ENCODE data around the gene CFAP410.

Gene CFAP410

DNA sequence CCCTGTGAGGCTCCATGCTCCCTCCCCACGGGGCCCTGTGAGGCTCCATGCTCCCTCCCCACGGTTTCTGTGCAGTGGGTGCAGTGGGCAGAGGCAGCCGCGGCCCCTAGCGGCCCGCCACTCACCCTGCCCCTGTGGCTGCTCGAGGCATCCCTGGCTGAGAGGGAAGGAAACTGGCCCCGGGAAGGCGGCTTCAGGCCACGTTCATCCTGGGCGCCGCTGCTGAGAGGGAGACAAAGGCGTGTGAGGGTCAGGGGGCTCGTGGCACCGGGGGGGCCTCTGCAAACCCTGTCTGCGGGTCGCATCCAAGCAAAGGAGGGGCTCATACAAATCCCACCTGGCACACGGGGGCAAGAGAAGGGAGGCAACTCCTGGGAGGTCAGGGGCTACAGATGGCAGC, 8.5 kb downstream of the CFAP410 start:
- no peak for DNase-seq (ENCODE audit: low read depth)

DNA sequence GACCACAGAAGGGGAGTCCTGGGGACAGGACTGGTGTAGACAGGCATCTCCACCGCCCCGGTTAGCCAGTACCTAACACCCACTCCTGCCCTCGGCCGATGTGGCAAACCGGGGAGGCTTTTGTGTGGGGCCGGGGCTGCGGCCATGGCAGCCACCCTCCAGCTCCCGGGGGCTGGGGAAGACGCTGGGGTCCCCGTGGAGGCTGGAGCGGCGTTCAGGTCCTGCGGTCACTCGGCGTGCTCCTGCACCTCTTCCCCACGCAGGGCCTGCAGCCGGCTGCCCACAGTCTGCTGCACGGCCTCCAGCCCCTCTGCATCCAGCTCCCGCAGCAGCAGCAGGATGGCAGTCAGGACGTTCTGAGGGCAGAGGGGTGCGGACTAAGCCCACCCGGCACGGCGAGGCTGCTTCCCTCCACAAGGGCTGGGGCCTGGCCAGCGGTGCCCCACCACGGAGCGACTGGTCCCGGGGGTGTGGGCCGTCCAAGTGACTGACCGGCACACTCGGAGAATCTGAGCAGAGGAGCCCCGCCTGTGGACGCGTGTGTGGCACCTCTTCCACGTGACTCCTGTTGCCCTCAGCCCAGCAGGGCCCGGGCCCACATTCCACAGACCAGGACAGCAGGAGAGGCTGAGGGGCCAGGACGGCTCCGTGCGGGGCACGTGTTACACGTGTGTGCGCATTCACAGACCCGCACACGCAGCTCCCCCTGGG, 9.1 kb downstream of the CFAP410 start:
- no peak for DNase-seq (ENCODE audit: low read depth)

DNA sequence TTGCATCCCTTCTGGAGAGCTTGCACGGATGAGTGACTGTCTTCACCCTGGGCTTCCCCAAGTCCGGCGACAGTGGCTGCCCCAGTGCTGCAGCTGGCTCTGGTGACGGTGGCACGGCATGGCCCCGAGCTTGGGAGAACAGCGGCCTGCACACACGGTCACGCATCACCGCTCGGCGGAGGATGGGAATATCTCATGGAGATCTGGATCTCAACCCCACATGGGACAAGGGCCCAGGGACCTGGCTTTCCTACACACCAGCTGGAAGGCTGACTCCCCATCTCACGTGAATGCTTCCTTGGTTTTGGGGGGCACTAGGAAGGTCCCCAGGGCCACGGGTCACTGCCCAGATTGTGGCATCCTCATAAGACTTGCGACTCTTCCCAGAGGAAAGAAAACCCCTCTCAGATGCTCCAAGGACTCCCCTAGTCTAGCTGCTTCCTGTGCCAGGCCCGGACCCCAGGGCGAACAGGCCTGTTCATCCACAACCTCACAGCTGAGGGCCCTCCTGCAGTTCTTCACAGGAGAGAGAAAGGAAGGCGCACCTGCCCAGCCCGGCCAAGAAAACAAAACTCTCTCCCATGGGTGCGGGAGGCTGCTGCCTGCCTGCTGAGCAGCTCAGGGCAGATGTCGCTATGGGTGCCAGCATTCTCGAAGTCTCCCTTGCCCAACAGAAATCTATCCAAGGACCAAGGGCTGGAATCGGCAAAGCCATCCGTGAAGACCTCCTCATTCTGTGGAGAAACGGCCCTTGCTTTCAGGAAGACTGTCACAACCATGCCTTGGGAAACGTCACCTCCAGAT, 9.9 kb downstream of the CFAP410 start:
- no peak for DNase-seq (ENCODE audit: low read depth)

DNA sequence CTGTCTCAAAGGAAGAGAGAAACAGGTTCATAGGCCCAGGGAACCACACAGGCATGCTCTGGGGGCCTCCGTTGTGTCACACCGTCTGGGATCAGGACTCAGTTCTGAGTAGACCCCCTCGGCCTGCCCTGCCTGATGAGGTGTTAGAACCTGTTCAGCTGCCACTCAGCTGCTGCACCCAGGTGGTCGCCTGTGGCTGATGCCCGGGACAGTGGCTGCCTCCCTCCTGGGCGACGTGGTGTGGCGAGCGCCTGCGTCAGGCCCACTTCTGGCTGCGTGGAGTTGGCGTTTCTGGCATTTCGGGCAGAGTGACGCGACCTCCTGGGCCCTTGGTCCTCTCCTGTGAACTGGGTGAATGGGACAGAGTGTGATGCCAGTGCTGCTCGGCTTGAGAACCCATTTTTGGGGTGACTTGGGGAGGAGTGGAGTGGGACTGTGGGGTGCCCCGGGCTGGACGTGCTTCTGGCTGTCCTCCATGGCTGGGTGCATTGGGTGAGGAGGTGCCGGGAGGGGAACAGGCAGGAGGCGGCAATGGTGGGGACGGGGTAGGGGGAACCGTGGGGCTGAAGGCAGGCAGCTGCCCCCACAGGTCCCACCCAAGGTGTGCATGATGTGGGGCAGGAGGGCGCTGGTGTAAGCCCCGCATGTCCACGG, 10.8 kb downstream of the CFAP410 start:
- DNase-seq (ENCODE audit: low read depth): no peak

DNA sequence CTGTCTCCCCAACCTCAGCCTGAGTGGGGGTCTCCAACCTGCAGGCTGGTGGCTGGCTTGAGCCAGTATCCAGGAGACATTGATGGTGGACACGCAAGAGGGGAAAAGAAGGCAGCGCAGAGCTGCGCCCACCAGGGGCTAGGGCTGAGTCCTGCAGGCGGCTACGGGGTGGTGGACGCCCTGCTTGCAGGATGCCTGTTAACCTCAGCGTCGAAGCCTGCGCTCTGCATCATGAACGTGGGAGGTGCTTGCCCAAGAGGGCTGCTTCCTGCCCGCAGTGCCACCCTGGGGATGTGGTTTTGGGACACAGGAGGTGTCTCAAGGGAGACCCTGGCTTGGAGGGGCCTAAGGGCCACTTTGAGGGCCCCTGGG, 11.6 kb downstream of the CFAP410 start:
- DNase-seq (ENCODE audit: low read depth): no peak

DNA sequence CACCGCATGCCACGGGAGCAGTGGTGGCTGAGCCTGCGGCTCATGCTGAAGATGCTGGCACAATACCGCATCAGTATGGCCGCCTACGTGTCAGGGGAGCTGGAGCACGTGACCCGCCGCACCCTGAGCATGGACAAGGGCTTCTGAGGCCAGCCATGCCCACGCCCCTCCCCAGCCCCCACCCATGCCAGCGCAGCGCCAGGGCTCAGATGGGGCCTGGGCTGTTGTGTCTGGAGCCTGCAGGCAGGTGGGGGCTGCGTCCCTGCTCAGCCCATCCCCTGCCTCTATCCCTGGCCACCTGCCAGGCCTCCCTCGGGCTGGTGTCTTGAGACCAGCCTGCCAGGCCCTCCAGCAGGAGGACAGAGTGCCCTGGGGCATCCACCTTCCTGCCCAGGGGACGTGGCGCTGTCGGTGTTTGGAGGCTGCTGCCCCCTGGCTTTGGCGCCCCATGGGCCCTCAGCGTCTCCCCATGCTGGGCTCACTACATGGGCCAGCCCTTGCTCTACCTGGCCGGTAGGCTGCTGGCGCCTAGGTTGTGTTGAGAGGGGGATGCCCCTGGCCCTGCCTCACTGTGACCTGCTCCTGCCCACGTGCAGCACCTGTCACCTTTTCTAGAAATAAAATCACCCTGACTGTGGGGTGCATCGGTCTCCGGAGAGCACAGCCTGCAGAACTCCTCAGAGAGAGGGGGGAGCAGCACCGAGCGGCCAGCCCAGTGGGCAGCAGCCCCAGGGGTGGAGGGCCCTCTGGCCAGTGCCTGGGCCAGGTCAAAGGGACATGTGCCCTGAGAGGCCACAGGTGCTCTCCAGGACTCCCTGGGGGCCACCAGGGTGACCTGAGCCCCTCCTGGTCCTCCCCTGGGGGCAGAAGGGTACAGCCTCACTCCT, 12.2 kb downstream of the CFAP410 start:
- DNase-seq (ENCODE audit: low read depth): no peak

DNA sequence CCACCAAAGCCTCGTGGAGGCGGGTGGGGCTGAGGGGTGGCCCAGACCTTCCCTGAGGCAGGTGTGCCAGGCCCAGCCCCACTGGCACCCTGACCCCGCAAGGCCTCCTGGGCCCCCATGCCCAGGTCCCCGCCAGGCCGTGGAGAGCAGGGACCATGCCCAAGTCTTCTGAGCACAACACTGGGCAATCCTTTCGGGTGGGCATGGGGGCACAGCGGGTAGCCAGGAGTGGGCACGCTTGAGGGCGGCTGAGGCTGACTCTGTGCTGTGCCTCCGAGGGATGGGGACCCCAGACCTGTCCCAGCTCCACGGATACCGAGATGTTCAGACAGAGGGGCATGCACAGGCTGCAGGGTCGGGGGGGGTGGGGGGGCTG, 12.9 kb downstream of the CFAP410 start:
- DNase-seq (ENCODE audit: low read depth): no peak

DNA sequence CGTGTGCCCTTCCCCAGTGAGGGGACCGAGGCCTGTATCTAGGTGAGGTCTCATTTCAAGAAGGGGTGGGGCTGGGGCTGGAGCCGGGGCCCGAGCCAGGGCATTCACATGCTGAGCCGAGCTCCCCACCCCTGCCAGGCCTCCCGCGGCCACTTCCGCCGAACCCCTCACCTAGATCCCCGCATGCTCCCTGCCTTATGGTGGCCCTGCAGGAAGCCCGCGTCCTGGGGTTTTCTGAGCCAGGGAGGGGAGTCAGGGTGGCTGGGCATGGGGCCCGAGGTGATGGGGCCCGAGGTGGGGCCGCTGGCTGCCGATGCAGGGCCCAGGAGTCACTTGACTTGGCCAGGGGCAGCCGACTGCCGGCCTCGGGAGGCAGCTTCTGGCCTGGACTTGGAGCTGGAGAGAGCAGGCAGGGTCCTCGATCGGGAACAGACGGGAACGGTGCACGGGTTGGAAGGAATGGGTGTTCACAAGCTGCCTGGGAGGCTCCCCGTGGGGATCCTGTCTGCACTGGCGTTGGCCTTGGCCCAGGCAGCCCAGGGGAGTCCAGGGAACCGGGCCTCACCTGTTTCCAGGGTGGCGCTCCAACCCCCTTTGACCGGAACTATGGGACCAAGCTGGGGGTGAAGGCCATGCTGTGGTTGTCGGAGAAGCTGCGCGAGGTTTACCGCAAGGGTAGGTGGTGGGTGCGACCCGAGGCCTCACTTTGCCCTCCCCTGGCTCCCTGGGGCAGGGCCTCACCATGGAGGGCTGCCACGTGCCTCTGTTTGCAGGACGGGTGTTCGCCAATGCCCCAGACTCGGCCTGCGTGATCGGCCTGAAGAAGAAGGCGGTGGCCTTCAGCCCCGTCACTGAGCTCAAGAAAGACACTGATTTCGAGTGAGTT, 13.6 kb downstream of the CFAP410 start:
- DNase-seq (ENCODE audit: low read depth): no peak

DNA sequence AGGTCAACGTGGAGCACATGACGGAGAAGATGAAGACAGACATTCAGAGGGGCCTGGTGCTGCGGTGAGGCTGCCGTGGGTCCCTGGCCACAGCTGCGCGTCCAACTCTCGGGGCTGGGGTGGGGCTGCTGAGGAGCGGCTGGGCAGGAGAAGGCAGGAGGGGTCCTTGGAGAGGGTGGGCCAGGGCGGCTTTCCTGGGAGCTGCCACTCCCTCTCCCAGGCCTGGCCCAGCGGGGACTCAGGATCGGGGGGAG, 14.4 kb downstream of the CFAP410 start:
- DNase-seq (ENCODE audit: low read depth): no peak

DNA sequence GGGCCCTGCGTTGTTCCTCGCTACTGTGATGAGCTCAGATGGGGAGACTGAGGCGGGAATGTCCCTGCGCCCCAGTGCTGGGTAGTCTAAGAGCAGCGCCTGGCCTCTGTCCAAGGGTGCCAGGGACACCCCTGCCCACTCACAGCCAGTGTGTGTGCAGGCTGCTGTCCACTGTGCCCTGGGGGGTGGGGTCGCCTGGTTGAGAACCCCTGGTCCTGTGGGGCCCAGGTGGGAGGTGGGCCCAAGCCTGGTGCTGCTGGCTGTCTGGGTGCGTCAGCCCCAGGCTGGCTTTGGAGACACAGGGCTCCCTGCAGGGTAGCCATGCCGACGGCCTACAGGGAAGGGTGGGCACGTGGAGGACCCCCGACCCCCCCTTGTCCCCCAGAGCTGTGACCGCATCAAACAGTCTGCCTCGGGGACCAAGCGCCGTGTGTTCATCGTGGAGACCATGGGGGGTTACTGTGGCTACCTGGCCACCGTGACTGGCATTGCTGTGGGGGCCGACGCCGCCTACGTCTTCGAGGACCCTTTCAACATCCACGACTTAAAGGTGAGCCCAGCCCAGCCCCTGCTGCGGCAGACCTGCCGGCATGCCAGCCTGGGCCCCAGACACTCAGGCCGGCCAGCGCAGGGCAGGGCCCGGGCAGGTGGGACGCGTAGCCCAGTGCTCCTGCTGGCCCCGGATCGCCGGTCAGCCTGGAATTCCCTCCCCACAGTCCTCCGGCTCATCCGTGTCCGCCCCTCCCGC, 14.9 kb downstream of the CFAP410 start:
- DNase-seq (ENCODE audit: low read depth): no peak

DNA sequence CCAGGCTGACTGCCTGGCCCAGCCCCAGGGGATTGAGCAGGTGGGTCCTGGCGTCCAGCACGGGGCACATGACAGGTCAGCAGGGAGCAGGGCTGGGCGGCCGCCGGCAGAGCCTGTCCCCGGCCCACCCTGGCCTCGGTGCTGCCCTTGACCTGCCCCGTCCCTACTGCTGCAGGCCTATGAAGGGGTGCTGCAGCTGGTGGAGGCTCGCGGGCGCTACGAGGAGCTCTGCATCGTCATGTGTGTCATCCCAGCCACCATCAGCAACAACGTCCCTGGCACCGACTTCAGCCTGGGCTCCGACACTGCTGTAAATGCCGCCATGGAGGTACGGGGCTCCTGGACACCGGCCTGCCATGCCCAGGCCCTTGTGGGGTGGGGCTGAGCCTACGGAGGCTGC, 15.6 kb downstream of the CFAP410 start:
- no peak for DNase-seq (ENCODE audit: low read depth)

DNA sequence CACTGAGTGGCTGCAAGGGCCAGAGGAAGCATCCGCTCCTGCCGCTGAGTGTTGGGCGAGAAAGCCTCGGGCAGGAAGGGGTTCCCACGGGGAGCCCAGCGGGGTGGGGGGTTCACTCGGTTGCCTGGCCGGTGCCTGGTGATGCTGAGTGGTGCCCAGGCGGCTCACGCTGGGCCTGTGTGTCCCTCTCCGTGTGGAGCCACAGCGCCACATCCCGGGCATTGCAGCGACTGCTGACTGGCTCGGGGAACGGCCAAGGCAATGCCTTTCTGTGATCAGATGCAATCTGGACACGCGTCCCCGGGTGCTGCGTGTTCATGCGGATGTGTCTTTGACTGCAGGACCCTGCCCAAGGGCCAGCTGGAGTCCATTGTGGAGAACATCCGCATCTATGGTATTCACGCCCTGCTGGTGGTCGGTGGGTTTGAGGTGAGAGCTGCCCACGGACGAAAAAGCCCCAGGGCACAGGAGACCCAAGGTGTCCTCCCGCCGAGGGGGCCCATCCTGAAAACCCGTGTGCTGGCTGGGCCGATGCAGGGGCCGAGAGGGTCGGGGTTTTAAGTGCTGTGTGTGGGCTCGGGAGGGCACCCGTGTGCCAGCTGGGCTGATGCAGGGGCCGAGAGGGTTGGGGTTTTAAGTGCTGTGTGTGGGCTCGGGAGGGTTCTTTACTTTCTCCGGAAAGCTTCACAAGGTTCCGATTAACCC, 16.4 kb downstream of the CFAP410 start:
- no peak for DNase-seq (ENCODE audit: low read depth)

DNA sequence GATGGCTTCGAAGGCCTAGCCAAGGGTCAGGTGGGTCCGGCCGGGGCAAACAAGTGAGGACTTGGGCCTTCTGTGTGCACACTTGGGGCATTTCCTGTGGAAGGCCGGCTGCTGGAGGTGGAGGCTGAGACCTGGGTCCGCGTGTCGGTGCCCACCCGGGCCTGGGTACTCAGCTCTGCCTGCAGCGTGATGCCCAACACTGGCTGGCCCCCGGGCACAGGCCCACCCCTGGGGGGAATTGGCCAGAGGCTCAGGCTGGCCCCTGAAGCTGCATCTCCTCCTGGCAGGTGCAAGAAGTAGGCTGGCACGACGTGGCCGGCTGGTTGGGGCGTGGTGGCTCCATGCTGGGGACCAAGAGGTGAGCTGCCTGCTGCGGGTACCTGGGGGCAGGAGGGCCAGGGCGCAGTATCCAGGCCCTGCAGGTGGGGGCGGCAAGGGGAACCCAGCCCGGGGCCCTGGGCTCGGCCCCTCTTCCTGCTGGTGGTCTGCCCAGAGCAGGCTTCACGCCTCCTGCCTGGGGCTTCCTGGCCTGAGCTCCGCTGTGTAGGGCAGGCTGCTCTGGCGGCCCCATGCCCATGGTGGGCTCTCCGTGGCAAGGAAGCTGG, 17.2 kb downstream of the CFAP410 start:
- DNase-seq (ENCODE audit: low read depth): no peak

DNA sequence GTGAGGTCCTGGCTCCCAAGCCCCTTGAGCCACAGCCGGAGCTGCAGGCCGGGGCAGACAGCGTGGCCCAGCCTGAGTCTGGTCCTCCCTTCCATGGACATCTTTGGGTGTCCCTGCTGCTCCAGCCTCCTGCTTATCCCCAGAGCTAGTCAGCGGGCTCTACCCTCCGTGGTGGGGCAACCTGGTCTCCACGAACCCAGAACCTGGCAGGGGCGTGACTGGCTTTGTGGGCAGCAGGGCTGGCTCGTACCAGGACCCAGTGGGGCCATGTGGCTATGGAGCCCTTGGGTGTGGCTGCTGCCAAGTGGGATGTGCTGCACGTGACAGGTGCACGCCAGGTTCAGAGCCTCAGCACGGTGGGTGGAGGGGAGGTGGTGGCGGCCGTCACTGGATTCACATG, 18.3 kb downstream of the CFAP410 start:
- no peak for DNase-seq (ENCODE audit: low read depth)

DNA sequence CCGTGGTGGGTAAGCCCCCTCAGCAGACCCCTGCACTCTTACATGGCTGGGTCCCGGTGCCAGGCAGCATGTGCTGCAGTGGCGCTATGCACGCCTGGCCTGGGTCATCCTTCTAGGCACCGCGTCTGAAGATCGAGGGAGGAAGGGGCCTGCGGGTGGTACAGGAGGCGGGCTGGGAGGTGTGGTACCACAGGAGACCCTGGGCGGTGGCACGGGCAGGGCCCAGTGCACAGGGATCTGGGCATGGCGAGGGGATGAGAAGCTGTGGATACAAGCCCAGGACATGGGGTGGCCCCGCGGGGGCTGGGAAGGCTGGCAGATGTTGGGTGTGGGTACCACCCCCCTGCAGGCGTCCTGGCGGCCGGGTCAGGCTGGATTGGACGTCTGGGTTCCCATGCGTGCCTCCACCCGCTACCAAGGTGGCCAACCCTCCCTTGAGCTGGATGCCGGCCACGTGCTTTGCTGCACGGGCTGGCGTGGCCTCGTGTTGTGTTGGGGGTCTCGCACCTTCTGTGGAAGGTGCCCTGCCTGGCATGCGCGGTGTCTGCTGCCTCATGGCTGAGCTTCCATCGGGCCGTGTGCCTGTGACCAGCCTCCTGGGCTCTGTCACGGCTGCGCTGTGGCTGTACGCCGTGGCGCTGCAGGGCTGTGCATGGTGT, 19.7 kb downstream of the CFAP410 start:
- no peak for DNase-seq (ENCODE audit: low read depth)

DNA sequence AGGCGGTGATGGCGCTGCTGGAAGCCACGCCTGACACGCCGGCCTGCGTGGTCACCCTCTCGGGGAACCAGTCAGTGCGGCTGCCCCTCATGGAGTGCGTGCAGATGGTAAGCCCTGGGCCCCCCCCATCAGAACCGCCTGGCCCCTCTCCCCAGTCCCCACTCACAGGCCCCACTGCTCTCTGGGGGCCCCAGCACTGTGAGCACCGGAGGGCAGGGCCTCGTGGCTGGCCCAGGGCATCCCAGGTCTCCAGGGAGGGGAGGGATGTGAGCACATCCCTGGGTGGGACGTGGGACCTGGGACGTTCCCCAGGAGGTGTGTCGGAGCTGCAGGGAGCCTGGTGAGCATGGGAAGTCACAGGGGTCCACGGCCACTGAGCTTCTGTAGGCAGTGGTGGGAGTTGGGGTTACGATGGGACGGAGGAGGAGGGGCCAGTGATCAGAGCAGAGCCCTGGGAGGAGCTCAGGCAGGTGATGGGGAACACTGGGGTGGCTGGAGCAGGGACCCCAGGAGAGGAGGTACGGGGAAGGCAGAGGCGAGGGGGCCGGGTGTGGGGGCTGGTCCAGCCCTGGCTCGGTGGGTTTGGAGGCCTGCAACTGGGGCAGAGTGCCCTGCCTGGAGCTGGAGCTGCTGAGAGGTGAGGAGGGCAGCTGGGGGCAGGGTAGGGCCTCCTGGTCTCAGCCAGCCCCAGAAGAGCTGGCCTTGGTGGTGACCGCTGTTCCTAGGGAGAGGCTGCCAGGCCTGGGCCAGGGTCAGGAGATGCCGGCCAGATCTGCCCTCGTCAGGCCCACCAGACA, 20.5 kb downstream of the CFAP410 start:
- no peak for DNase-seq (ENCODE audit: low read depth)

DNA sequence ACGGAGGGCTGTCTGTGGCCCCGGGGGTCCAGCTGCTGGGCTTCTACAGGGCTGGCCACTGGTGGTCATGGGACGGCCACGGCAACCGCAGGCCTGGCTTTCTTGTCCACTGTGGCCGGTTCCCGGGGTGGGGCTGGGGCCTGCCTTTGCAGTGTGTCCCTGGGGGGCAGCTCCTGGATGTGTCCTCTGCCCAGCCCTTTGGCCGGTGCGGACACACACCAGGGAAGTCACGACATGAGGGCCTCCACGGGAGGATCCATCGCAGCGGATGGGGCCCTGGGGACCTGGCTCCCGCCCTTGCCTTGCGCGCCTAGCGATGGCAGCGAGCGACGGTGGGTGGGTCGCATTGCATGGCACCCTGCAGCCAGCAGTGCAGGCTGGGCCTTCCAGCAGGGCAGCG, 21.3 kb downstream of the CFAP410 start:
- no peak for DNase-seq (ENCODE audit: low read depth)

DNA sequence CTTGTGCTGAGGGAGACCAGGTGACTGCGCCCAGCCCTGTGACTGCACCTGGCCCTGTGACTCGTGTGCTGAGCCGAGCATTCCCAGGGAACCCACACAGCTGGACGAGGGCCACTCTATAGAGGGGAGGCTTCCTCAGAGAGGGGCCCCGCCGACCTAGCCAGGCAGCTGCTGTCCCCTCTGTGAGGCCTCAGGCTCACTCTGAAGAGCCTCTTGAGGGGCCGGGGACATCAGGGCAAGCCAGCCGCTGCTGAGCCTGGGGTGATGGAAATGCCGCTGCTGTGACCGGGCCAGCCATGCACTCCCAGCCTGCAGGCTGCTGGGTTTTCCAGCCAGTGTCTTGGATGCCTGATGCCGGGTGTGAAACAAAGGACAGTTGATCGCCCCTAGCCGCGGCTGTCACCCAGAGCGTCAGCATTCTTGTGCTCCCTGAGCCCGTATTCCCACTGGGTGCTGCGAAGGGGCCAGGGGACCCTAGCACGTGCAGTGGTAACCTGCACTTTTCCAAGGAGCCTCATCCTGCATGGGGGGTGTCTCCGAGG, 21.9 kb downstream of the CFAP410 start:
- DNase-seq (ENCODE audit: low read depth): no peak

All from amniotic epithelial cell (primary cell).